Inflammatory macrophage treated with lipopolysaccharide for 1 hour (primary cell): Measurements from ENCODE around the gene OXSR1.
"Not testable (repeated sequence)": the region's sequence is repeated elsewhere in the genome, so short reads cannot be mapped to it uniquely, and the experiment has no call there.

Experiments
- DNase-seq, 2 donors: peaks; one replicate each; pipeline ENCODE4 v3.0.0-alpha.2; 2020 to 2022

OXSR1 gene

GRCh38 chr3:38276081-38276916, 111.0 kb downstream of the OXSR1 start:
- no peak for DNase-seq

GRCh38 chr3:38276917-38277630, 111.7 kb downstream of the OXSR1 start:
- DNase-seq = no peak

GRCh38 chr3:38278841-38279240, 113.5 kb downstream of the OXSR1 start:
- no peak for DNase-seq

GRCh38 chr3:38281895-38282686, 116.8 kb downstream of the OXSR1 start, which contains the start of gene SLC22A14:
SLC22A14 (plus strand) TSS chr3:38282294; CDS start chr3:38306027, 23,733 bp downstream.
- no peak for DNase-seq

GRCh38 chr3:38283810-38284755, 118.7 kb downstream of the OXSR1 start:
- DNase-seq = no peak

- no peak for DNase-seq
Measured at GRCh38 chr3:38284756-38285150, 119.4 kb downstream of the OXSR1 start.

- DNase-seq = not testable (repeated sequence)
Measured at GRCh38 chr3:38289286-38290217, 124.2 kb downstream of the OXSR1 start.

- not testable (repeated sequence) for DNase-seq
Measured at GRCh38 chr3:38297053-38297452, 131.7 kb downstream of the OXSR1 start.

GRCh38 chr3:38297537-38297936, 132.2 kb downstream of the OXSR1 start:
- DNase-seq = no peak

- DNase-seq = peak in 1 of 2 donors; percentile 20
Measured at GRCh38 chr3:38297947-38298711, 132.8 kb downstream of the OXSR1 start.
